Measurements from ENCODE around the gene SYNE3. TPM values are rescaled to one million over a fixed set of nuclear protein-coding genes. Genes with fewer than 3 reads are reported as not detected.

SYNE3 gene
- total and polyA plus RNA-seq, 9 of the 15 experiments (the other 6 are each of a cell fraction or from before 2014, with no cell fraction given): 0.04 to 3.1 (median 0.55) TPM

DNA sequence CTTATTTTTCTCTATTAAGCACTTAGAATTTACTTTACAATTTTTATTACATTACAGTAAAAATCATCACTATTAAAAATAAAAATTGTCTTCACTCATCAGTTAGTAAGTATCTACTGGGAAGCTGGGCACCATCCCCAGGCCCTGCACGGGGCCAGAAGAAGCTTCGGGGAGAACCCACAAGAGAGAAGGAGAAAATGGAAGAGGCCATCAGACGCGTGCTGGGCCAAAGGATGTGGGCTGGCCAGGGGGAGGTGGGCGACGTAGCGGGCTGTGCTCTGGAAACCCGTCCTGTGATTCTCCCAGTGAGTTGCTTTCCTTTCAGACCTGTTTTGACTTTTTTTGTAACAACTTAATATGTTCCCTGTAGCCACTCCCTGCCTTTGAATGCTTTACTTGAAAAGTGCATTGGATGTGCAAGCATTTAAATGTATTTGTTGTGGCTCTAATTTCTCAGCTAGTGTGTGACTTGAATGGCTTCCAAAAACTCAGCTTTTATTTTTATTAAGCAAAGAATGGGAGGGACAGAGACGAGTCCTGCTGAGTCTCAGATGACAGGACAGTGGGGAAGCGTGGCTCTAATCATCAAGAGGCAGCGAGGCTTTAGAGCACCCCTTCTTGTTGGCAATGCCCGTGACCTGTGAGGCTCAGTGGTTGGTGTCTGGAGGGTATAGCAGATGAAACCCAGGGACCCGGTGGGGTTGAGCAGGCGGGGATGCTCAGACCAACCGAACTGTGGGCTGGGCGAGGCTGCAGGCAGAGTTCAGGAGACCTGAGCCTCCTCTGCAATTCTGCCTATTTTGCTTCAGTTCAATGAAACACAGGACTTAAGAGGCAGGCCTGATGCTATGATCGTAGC, 38.8 kb downstream of the SYNE3 start:
- no peak overlapping the region for H2AFZ ChIP-seq (ENCODE audit: low read depth, low read length)
- no TSS peak for BruUV-seq (replicated peaks)
- 33% methylated on average over 13 of the region's 17 CpGs for WGBS (ENCODE audit: insufficient coverage, low coverage, missing lambda C conversion rate)
- H3K4me1 ChIP-seq (replicated peaks in 1 of 2; ENCODE audit: control insufficient read depth in 2 of 2, insufficient read depth in 2 of 2, low read length in 2 of 2): peaks cover 0 to 5% of the 10 kb centered on the region in 2 experiments; a peak in 2 of 5 replicates
- CTCF ChIA-PET (ENCODE audit: low intra/inter-chr PET ratio): no interaction called here
- H3K4me2 ChIP-seq (ENCODE audit: insufficient read depth, low read length): no peak overlapping the region
- no peak overlapping the region for H3K9ac ChIP-seq (ENCODE audit: insufficient read depth in 1 of 2, low read depth in 2 of 2, low read length in 2 of 2)
- in situ Hi-C loops (cut with MboI) (no loop called here), intact Hi-C loops (cut with micrococcal nuclease) (no loop called here)
- DNase-seq (ENCODE audit: extremely low read depth in 1 of 4, low spot score in 3 of 4): no peak
- H4K20me1 ChIP-seq (replicated peaks; ENCODE audit: control insufficient read depth, insufficient read depth, low read length): peaks cover 7% of the 10 kb centered on the region
- H3K27ac ChIP-seq (ENCODE audit: extremely low read depth, low read depth, low read length): no peak overlapping the region
- H3K79me2 ChIP-seq (ENCODE audit: control insufficient read depth, insufficient read depth, low read length): no peaks in the 10 kb centered on the region
- no peaks in the 10 kb centered on the region for H3K9me1 ChIP-seq (ENCODE audit: control insufficient read depth, insufficient read depth, low read length)
- POLR2A ChIA-PET: no interaction called here
- FAIRE-seq: no peak
- no peaks in the 10 kb centered on the region for H3K9me3 ChIP-seq (replicated peaks; ENCODE audit: control insufficient read depth, insufficient read depth, low read depth, low read length)
- H3K27me3 ChIP-seq (ENCODE audit: control insufficient read depth in 2 of 2, insufficient read depth in 2 of 2, low read length in 2 of 2): peaks cover 0 to 3% of the 10 kb centered on the region in 2 experiments; a peak in 1 of 5 replicates
- no peaks in the 10 kb centered on the region for H3K36me3 ChIP-seq (ENCODE audit: control insufficient read depth, insufficient read depth, low read length)
- no peak overlapping the region for H3K4me3 ChIP-seq
- ATAC-seq: no peak
- TF ChIP-seq KLF1 (tag; IDR thresholded peaks at IDR 0.05) (no peak), ZNF76 (CRISPR knock-in tag; IDR thresholded peaks at IDR 0.05; ENCODE audit: borderline replicate concordance) (no peak), NUFIP1 (IDR thresholded peaks at IDR 0.05; ENCODE audit: partially characterized antibody) (no peak), ZNF586 (CRISPR knock-in tag; conservative IDR thresholded peaks at IDR 0.05) (no peak), ASH1L (IDR thresholded peaks at IDR 0.05; ENCODE audit: borderline replicate concordance, low read depth, partially characterized antibody) (no peak), KDM2B (CRISPR knock-in tag; IDR thresholded peaks at IDR 0.05) (no peak)
- TF ChIP-seq, protein P1, sequence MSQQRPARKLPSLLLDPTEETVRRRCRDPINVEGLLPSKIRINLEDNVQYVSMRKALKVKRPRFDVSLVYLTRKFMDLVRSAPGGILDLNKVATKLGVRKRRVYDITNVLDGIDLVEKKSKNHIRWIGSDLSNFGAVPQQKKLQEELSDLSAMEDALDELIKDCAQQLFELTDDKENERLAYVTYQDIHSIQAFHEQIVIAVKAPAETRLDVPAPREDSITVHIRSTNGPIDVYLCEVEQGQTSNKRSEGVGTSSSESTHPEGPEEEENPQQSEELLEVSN (IDR thresholded peaks at IDR 0.05; ENCODE audit: borderline replicate concordance in 1 of 2, extremely low read depth in 1 of 2, insufficient read depth in 1 of 2, insufficient read length in 1 of 2, low read depth in 1 of 2, low read length in 1 of 2, poor library complexity in 1 of 2, severe bottlenecking in 1 of 2): no peak
- TF ChIP-seq, protein P2, sequence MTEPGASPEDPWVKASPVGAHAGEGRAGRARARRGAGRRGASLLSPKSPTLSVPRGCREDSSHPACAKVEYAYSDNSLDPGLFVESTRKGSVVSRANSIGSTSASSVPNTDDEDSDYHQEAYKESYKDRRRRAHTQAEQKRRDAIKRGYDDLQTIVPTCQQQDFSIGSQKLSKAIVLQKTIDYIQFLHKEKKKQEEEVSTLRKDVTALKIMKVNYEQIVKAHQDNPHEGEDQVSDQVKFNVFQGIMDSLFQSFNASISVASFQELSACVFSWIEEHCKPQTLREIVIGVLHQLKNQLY (CRISPR knock-in tag; conservative IDR thresholded peaks at IDR 0.05): no peak
- TF ChIP-seq, protein P3, sequence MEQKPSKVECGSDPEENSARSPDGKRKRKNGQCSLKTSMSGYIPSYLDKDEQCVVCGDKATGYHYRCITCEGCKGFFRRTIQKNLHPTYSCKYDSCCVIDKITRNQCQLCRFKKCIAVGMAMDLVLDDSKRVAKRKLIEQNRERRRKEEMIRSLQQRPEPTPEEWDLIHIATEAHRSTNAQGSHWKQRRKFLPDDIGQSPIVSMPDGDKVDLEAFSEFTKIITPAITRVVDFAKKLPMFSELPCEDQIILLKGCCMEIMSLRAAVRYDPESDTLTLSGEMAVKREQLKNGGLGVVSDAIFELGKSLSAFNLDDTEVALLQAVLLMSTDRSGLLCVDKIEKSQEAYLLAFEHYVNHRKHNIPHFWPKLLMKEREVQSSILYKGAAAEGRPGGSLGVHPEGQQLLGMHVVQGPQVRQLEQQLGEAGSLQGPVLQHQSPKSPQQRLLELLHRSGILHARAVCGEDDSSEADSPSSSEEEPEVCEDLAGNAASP (IDR thresholded peaks at IDR 0.05): no peak
- TF ChIP-seq, protein P4, sequence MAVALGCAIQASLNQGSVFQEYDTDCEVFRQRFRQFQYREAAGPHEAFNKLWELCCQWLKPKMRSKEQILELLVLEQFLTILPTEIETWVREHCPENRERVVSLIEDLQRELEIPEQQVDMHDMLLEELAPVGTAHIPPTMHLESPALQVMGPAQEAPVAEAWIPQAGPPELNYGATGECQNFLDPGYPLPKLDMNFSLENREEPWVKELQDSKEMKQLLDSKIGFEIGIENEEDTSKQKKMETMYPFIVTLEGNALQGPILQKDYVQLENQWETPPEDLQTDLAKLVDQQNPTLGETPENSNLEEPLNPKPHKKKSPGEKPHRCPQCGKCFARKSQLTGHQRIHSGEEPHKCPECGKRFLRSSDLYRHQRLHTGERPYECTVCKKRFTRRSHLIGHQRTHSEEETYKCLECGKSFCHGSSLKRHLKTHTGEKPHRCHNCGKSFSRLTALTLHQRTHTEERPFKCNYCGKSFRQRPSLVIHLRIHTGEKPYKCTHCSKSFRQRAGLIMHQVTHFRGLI (CRISPR knock-in tag; IDR thresholded peaks at IDR 0.05): no peak
